DOHH2 (cell line): ENCODE data around the gene CLEC20A.

Experiments used
- H3F3A ChIP-seq: fragments of 200-600 bp; sonication (generic), shearing (Covaris generic); 2 replicates; pipeline ENCODE4 v1.6.0; 2016; ENCODE audit warnings: antibody characterized with exemption, mild to moderate bottlenecking; ENCODE audit not compliant: control insufficient read depth, insufficient read depth
- H3K27ac ChIP-seq: fragments of 200-600 bp; sonication (generic); 2 replicates; pipeline ENCODE4 v1.5.1; 2014; ENCODE audit warnings: low read depth, mild to moderate bottlenecking, low read length, moderate library complexity
- H3K27me3 ChIP-seq: fragments of 200-600 bp; sonication (generic); 2 replicates; pipeline ENCODE4 v1.6.1; 2014; ENCODE audit warnings: mild to moderate bottlenecking, low read length, mixed read lengths; ENCODE audit not compliant: control insufficient read depth
- H3K36me3 ChIP-seq: fragments of 200-600 bp; sonication (generic); 2 replicates; pipeline ENCODE4 v1.6.1; 2014; ENCODE audit warnings: mild to moderate bottlenecking, low read length, moderate library complexity, mixed read lengths; ENCODE audit not compliant: control insufficient read depth
- H3K4me1 ChIP-seq: fragments of 200-600 bp; sonication (generic); 2 replicates; pipeline ENCODE4 v1.6.1; 2014; ENCODE audit warnings: mild to moderate bottlenecking, low read length, mixed read lengths; ENCODE audit not compliant: control insufficient read depth
- H3K4me2 ChIP-seq: fragments of 200-600 bp; sonication (generic); 2 replicates; pipeline ENCODE4 v1.6.0; 2014; ENCODE audit warnings: mild to moderate bottlenecking, low read length, moderate library complexity
- H3K4me3 ChIP-seq: fragments of 200-600 bp; sonication (generic); 2 replicates; pipeline ENCODE4 v1.5.1; 2014; ENCODE audit warnings: mild to moderate bottlenecking, low read length, mixed read lengths
- H3K79me2 ChIP-seq: fragments of 200-600 bp; sonication (generic); 2 replicates; pipeline ENCODE4 v1.6.1; 2014; ENCODE audit warnings: mild to moderate bottlenecking, low read length, mixed read lengths; ENCODE audit not compliant: control insufficient read depth
- H3K9me2 ChIP-seq: fragments of 200-600 bp; sonication (generic); replicated peaks from 2 replicates; pipeline ENCODE4 v1.6.1; 2014; ENCODE audit warnings: mild to moderate bottlenecking, low read length, mixed read lengths; ENCODE audit not compliant: control insufficient read depth
- H3K9me3 ChIP-seq: fragments of 200-600 bp; sonication (generic); 2 replicates; pipeline ENCODE4 v1.6.1; 2014; ENCODE audit warnings: antibody characterized with exemption, low read length, mixed read lengths; ENCODE audit not compliant: control insufficient read depth, insufficient read depth
- H4K20me1 ChIP-seq: fragments of 200-600 bp; sonication (generic); 2 replicates; pipeline ENCODE4 v1.6.0; 2014; ENCODE audit warnings: low read depth, mild to moderate bottlenecking, antibody characterized with exemption, low read length, moderate library complexity; ENCODE audit not compliant: control insufficient read depth, insufficient read depth
- EZH2phosphoT487 ChIP-seq: fragments of 200-600 bp; sonication (generic); IDR thresholded peaks from 2 replicates; pipeline ENCODE4 v1.6.1; 2017; ENCODE audit warnings: borderline replicate concordance, mild to moderate bottlenecking, antibody characterized with exemption, low read length, moderate library complexity, mixed read lengths
- TF ChIP-seq, protein P1 (sequence below): fragments of 200-600 bp; sonication (generic); IDR thresholded peaks from one replicate; pipeline ENCODE4 v1.5.1; 2014; ENCODE audit warnings: antibody characterized with exemption, mild to moderate bottlenecking, low read depth, low read length; ENCODE audit not compliant: poor library complexity, severe bottlenecking

Gene CLEC20A

DNA sequence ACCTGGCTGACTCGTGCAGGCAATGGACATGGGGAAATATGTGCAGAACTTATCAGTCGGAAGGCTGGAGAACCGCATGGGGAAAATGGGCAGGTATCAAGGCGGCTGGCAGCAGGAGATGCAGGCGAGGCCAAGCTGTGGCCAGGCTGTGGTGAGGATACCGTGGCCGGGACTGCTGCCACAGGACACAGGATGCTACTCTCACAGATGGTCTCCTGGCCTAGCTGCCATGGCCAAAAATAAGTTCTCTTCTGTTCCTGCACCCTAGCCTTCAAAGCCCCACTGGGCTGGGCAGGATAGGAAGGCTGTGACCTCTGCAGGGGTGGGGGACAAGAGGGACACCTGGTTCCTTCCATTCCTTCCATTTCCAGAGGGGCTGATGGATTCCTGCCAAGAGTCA, 42.5 kb upstream of the CLEC20A start:
- no peak overlapping the region for H3K4me2 ChIP-seq
- H3K4me3 ChIP-seq = no peak overlapping the region
- H3K27me3 ChIP-seq = no peaks in the 10 kb centered on the region
- H3K9me2 ChIP-seq = no peaks in the 10 kb centered on the region
- no peaks in the 10 kb centered on the region for H4K20me1 ChIP-seq
- peaks cover 24% of the 10 kb centered on the region for H3K4me1 ChIP-seq
- H3F3A ChIP-seq = no peaks in the 10 kb centered on the region; the same call in 1 of the 2 replicates
- no peaks in the 10 kb centered on the region for H3K9me3 ChIP-seq
- no peak overlapping the region for H3K27ac ChIP-seq
- no peak for TF ChIP-seq EZH2phosphoT487
- TF ChIP-seq, protein P1, sequence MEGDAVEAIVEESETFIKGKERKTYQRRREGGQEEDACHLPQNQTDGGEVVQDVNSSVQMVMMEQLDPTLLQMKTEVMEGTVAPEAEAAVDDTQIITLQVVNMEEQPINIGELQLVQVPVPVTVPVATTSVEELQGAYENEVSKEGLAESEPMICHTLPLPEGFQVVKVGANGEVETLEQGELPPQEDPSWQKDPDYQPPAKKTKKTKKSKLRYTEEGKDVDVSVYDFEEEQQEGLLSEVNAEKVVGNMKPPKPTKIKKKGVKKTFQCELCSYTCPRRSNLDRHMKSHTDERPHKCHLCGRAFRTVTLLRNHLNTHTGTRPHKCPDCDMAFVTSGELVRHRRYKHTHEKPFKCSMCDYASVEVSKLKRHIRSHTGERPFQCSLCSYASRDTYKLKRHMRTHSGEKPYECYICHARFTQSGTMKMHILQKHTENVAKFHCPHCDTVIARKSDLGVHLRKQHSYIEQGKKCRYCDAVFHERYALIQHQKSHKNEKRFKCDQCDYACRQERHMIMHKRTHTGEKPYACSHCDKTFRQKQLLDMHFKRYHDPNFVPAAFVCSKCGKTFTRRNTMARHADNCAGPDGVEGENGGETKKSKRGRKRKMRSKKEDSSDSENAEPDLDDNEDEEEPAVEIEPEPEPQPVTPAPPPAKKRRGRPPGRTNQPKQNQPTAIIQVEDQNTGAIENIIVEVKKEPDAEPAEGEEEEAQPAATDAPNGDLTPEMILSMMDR = no peak
- H3K36me3 ChIP-seq = peaks cover 8% of the 10 kb centered on the region
- H3K79me2 ChIP-seq = peaks cover 15% of the 10 kb centered on the region

DNA sequence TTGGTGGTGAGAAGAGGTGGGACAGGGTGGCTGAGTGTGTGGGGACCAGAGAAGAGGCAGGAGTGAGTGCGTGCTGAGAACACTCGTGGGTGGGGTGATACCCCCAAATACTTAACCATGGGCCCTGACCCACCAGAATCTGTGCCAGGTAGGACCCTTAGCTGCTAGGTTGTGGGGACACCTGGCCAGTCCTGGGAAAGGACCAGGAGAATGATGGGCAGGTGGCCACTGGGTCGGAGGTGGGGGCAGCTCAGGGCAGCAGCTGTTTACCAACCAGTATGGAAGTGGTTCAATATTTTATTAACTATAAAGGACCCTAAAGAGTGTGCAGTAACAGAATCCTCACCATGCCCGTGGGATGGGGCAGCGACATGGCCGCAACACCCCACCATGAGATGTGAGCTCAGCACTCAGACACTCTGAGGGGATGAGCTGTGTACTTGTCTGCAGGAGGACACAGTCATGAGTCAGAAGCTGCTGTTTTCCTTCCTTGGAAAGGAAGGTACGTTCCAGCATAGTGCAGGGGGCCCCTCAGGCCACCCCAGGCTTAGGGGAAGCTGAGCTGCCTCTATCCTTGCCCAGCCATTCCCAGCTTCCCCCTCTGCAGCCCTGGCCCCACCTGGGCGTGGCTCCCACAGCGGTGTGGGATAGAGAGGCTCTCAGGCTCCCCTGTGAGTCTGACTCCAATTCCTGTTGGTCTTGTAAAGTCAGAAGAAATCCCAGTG, 41.6 kb upstream of the CLEC20A start:
- peaks cover 15% of the 10 kb centered on the region for H3K4me1 ChIP-seq
- TF ChIP-seq, protein P1 = no peak
- TF ChIP-seq EZH2phosphoT487 = no peak
- H3K4me2 ChIP-seq = no peak overlapping the region
- no peaks in the 10 kb centered on the region for H3K27me3 ChIP-seq
- no peaks in the 10 kb centered on the region for H3K9me3 ChIP-seq
- no peaks in the 10 kb centered on the region for H4K20me1 ChIP-seq
- H3K36me3 ChIP-seq = peaks cover 6% of the 10 kb centered on the region; the same call in 1 of the 2 replicates
- H3K79me2 ChIP-seq = peaks cover 6% of the 10 kb centered on the region
- no peak overlapping the region for H3K27ac ChIP-seq
- no peaks in the 10 kb centered on the region for H3K9me2 ChIP-seq
- no peak overlapping the region for H3K4me3 ChIP-seq
- H3F3A ChIP-seq = no peaks in the 10 kb centered on the region; the same call in 1 of the 2 replicates

DNA sequence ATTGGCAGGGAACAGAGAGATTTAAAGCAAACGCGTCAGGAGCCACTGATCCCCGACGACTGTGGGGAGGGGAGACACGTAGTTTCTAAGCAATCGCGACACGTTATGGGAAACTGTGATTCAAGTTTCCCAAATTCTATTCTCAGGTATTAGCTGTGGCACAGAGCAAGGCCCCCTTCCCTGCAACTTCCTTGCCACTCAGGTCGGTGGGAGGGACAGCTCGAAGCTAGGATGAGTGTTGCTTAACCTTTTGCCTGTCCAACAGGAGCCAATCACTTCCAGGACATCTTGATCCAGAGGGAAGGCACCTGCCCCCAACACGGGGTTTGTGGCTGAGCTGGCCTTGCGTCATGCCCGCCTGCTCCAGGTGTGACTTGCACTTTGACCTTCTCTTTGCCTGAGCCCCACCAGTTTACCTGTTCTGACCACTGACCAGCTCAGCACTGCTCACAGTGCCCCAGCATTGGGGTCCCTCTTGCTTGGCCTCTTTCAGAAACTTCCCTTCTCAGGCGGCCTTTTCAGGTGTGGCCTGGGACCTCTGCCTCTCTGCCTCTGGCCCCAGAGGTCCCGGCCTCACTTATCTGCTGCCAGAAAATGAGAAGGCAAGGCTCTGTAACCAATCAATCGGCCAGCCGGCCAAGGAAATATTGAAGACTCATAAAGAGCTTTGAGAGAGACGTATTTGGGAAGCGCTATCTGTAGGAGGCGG, 40.8 kb upstream of the CLEC20A start:
- no peaks in the 10 kb centered on the region for H3K9me2 ChIP-seq
- no peak overlapping the region for H3K4me2 ChIP-seq
- TF ChIP-seq, protein P1 = no peak
- no peak for TF ChIP-seq EZH2phosphoT487
- no peak overlapping the region for H3K27ac ChIP-seq
- no peaks in the 10 kb centered on the region for H3K36me3 ChIP-seq
- H3K4me1 ChIP-seq = peaks cover 13% of the 10 kb centered on the region
- H3F3A ChIP-seq = no peaks in the 10 kb centered on the region; the same call in 1 of the 2 replicates
- no peak overlapping the region for H3K4me3 ChIP-seq
- no peaks in the 10 kb centered on the region for H3K79me2 ChIP-seq
- H3K27me3 ChIP-seq = no peaks in the 10 kb centered on the region
- no peaks in the 10 kb centered on the region for H3K9me3 ChIP-seq
- no peaks in the 10 kb centered on the region for H4K20me1 ChIP-seq
